Natural killer cell (primary cell): Measurements from ENCODE around the gene KANSL1. TPM values are rescaled to one million over a fixed set of nuclear protein-coding genes. Genes with fewer than 3 reads are reported as not detected.
A peak's percentile ranks its signal among the peaks of the same experiment; 100 is the strongest.

Experiments
- ATAC-seq, 3 donors: fragments of 150-1000 bp in 2 of 3; fragments of 200-7000 bp in 1 of 3; cut with Tn5 transposase; 1 replicate in 1 of 3; 2 replicates in 2 of 3; pipeline ENCODE4 v1.10.0; 2021; ENCODE audit warnings: mild to moderate bottlenecking in 2 of 3, moderate library complexity in 2 of 3
- DNase-seq, 2 donors: peaks; one replicate each; pipeline versions ENCODE4 v3.0.0 to v3.0.0-alpha.2; 2013 to 2021; ENCODE audit warnings: mixed read lengths in 1 of 2
- H3K27ac ChIP-seq: one replicate; pipeline ENCODE4 v1.5.1; 2013; ENCODE audit warnings: mild to moderate bottlenecking, low read length
- H3K27me3 ChIP-seq: one replicate; pipeline ENCODE4 v1.6.1; 2013; ENCODE audit warnings: low read length; ENCODE audit not compliant: control insufficient read depth, insufficient read depth
- H3K36me3 ChIP-seq: one replicate; pipeline ENCODE4 v1.6.1; 2013; ENCODE audit warnings: low read length; ENCODE audit not compliant: control insufficient read depth, insufficient read depth
- H3K4me1 ChIP-seq: one replicate; pipeline ENCODE4 v1.6.1; 2013; ENCODE audit warnings: low read length; ENCODE audit not compliant: control insufficient read depth, insufficient read depth
- H3K4me3 ChIP-seq: one replicate; pipeline ENCODE4 v1.5.1; 2013; ENCODE audit warnings: low read length
- H3K9me3 ChIP-seq: one replicate; pipeline ENCODE4 v1.6.1; 2013; ENCODE audit warnings: low read length; ENCODE audit not compliant: control insufficient read depth, insufficient read depth
- H3K27ac Mint-ChIP-seq, 2 donors: one replicate each; pipeline ENCODE4 v1.8.0; 2022; ENCODE audit warnings: mild to moderate bottlenecking in 2 of 2, mixed read lengths in 2 of 2, moderate library complexity in 1 of 2
- H3K27me3 Mint-ChIP-seq, 2 donors: one replicate each; pipeline ENCODE4 v1.8.0; 2022; ENCODE audit warnings: low read depth in 2 of 2, mixed read lengths in 2 of 2
- H3K36me3 Mint-ChIP-seq: one replicate; pipeline ENCODE4 v1.8.0; 2022; ENCODE audit warnings: mixed read lengths
- H3K4me1 Mint-ChIP-seq, 2 donors: one replicate each; pipeline ENCODE4 v1.8.0; 2022; ENCODE audit warnings: mixed read lengths in 2 of 2
- H3K4me3 Mint-ChIP-seq: one replicate; pipeline ENCODE4 v1.8.0; 2022; ENCODE audit warnings: mild to moderate bottlenecking, moderate library complexity, mixed read lengths
- H3K9me3 Mint-ChIP-seq, 2 donors: one replicate each; pipeline ENCODE4 v1.8.0; 2022; ENCODE audit warnings: mixed read lengths in 2 of 2
- CTCF ChIP-seq: fragments of 200-600 bp; IDR thresholded peaks from one replicate; pipeline ENCODE4 v1.8.0; 2022; ENCODE audit warnings: antibody characterized with exemption
- WGBS: methylation state at CpG from one replicate; pipeline ENCODE4 v1.1.7; 2013; ENCODE audit warnings: missing lambda C conversion rate; ENCODE audit not compliant: insufficient coverage; 5-methylcytosine and 5-hydroxymethylcytosine counted together
- intact Hi-C: fragments of 100-400 bp; cut with micrococcal nuclease; formaldehyde crosslinking; loops from one replicate; pipeline ENCODE4 v1.14.2; 2022
- total RNA-seq, 4 donors: library from RNA; stranded (reverse); fragments of 120-200 nt in 1 of 4; gene quantifications; one replicate each; pipeline versions ENCODE4 v1.2.3 to v1.2.4, GENCODE V29; 2013 to 2022

The KANSL1 gene
- total RNA-seq, 3 donors from 2014 or later (not counting 1 experiment from before 2014, with no cell fraction given) = 202 to 240 (median 220) TPM

- H3K27me3 ChIP-seq = no peaks in the 10 kb centered on the region
- intact Hi-C loops = loop anchor here (5.0 to 10.0 kb wide), 2 partner anchors 33 to 65 kb away; no protein-coding TSS in a partner anchor
- no peaks in the 10 kb centered on the region for H3K36me3 Mint-ChIP-seq
- ATAC-seq (no peak), DNase-seq (no peak)
- H3K4me3 ChIP-seq = no peak overlapping the region
- no peaks in the 10 kb centered on the region for H3K9me3 Mint-ChIP-seq
- peaks cover 84 to 91% of the 10 kb centered on the region in 2 donors for H3K4me1 Mint-ChIP-seq
- no peaks in the 10 kb centered on the region for H3K9me3 ChIP-seq
- no CpG with 5 or more reads among the region's 2 CpGs for WGBS
- H3K4me1 ChIP-seq = peaks cover 14% of the 10 kb centered on the region
- no peaks in the 10 kb centered on the region for H3K27me3 Mint-ChIP-seq
- peak overlapping the region; percentile 44 to 57 for H3K27ac Mint-ChIP-seq
- no peak for TF ChIP-seq CTCF
- H3K36me3 ChIP-seq = no peaks in the 10 kb centered on the region
- no peak overlapping the region for H3K27ac ChIP-seq
- no peak overlapping the region for H3K4me3 Mint-ChIP-seq
These were observed 83.5 kb downstream of the KANSL1 start for GRCh38 chr17:46109603-46110189.

GRCh38 chr17:46108550-46109110 lies 84.6 kb downstream of the KANSL1 start:
- H3K27ac ChIP-seq = no peak overlapping the region
- H3K36me3 Mint-ChIP-seq = no peaks in the 10 kb centered on the region
- no peaks in the 10 kb centered on the region for H3K9me3 Mint-ChIP-seq
- H3K27me3 ChIP-seq = no peaks in the 10 kb centered on the region
- H3K4me1 ChIP-seq = peaks cover 16% of the 10 kb centered on the region
- WGBS = 68% methylated on average over 3 of the region's 4 CpGs
- TF ChIP-seq CTCF = no peak
- no peaks in the 10 kb centered on the region for H3K36me3 ChIP-seq
- H3K27me3 Mint-ChIP-seq = no peaks in the 10 kb centered on the region
- ATAC-seq (peak in 2 of 3 donors; percentile 44 to 69), DNase-seq (no peak)
- peak overlapping the region; percentile 32 to 59 for H3K27ac Mint-ChIP-seq
- H3K4me1 Mint-ChIP-seq = peaks cover 86 to 90% of the 10 kb centered on the region in 2 donors
- H3K4me3 ChIP-seq = no peak overlapping the region
- H3K4me3 Mint-ChIP-seq = no peak overlapping the region
- H3K9me3 ChIP-seq = no peaks in the 10 kb centered on the region
- intact Hi-C loops = loop anchor here (5.0 to 10.0 kb wide), 2 partner anchors 34 to 66 kb away; no protein-coding TSS in a partner anchor

GRCh38 chr17:46108120-46108519 lies 85.1 kb downstream of the KANSL1 start:
- no peak overlapping the region for H3K4me3 Mint-ChIP-seq
- peaks cover 18% of the 10 kb centered on the region for H3K4me1 ChIP-seq
- no peaks in the 10 kb centered on the region for H3K27me3 Mint-ChIP-seq
- H3K36me3 ChIP-seq = no peaks in the 10 kb centered on the region
- H3K27me3 ChIP-seq = no peaks in the 10 kb centered on the region
- no peak for ATAC-seq
- no peak for TF ChIP-seq CTCF
- no peak overlapping the region for H3K4me3 ChIP-seq
- DNase-seq = no peak
- no peaks in the 10 kb centered on the region for H3K9me3 Mint-ChIP-seq
- H3K27ac ChIP-seq = no peak overlapping the region
- peaks cover 86 to 90% of the 10 kb centered on the region in 2 donors for H3K4me1 Mint-ChIP-seq
- intact Hi-C loops = loop anchor here (5.0 to 10.0 kb wide), 2 partner anchors 34 to 67 kb away; no protein-coding TSS in a partner anchor
- H3K9me3 ChIP-seq = no peaks in the 10 kb centered on the region
- H3K27ac Mint-ChIP-seq = peak overlapping the region; percentile 32 to 59
- 98% methylated on average over 2 of the region's 2 CpGs for WGBS
- H3K36me3 Mint-ChIP-seq = no peaks in the 10 kb centered on the region
